Right lobe of liver (tissue), 6 donors: ENCODE results near the gene STX8. TPM values are rescaled to one million over a fixed set of nuclear protein-coding genes. Genes with fewer than 3 reads are reported as not detected.

Experiments
- ATAC-seq, 4 donors: fragments of 200-7000 bp; cut with Tn5 transposase; one replicate each; pipeline ENCODE4 v1.9.1; 2020; ENCODE audit warnings: mild to moderate bottlenecking in 4 of 4, moderate library complexity in 4 of 4
- DNase-seq, 3 donors: peaks; one replicate each; pipeline ENCODE4 v3.0.0-alpha.2; 2020
- H3K27ac ChIP-seq, 3 donors: fragments of 200-600 bp; one replicate each; pipeline ENCODE4 v1.8.0; 2022
- H3K27me3 ChIP-seq, 2 donors: fragments of 200-600 bp; one replicate each; pipeline ENCODE4 v1.8.0; 2022
- H3K36me3 ChIP-seq, 4 donors: fragments of 200-600 bp; sonication (generic) in 1 of 4; one replicate each; pipeline versions ENCODE4 v1.5.1 to v1.8.0; 2017 to 2022; ENCODE audit warnings: control low read depth in 1 of 4
- H3K4me1 ChIP-seq, 4 donors: fragments of 200-600 bp; sonication (generic) in 1 of 4; one replicate each; pipeline versions ENCODE4 v1.5.1 to v1.8.0; 2017 to 2022; ENCODE audit warnings: control low read depth in 1 of 4
- H3K4me3 ChIP-seq, 3 donors: fragments of 200-600 bp; one replicate each; pipeline ENCODE4 v1.8.0; 2022
- H3K9me3 ChIP-seq, 4 donors: fragments of 200-600 bp; sonication (generic) in 1 of 4; one replicate each; pipeline versions ENCODE4 v1.5.1 to v1.8.0; 2017 to 2022; ENCODE audit warnings: control low read depth in 1 of 4
- POLR2A ChIP-seq: fragments of 450-650 bp; IDR thresholded peaks from one replicate; pipeline ENCODE4 v1.6.1; 2017; ENCODE audit warnings: antibody characterized with exemption, mild to moderate bottlenecking
- WGBS: methylation state at CpG from one replicate; pipeline ENCODE4 v1.1.6; 2018; ENCODE audit warnings: low coverage, low lambda C conversion rate; ENCODE audit not compliant: insufficient coverage; ENCODE audit errors: missing lambda C conversion rate; 5-methylcytosine and 5-hydroxymethylcytosine counted together
- intact Hi-C, 2 donors: fragments of 100-400 bp; cut with DNase I; formaldehyde crosslinking; loops; one replicate each; pipeline versions ENCODE4 v1.11.2 to v1.14.1; 2022
- small RNA-seq, 2 experiments: library from RNA; depleted of rRNA; stranded (forward); fragments of <200 nt; gene quantifications; one replicate each; pipeline ENCODE3, GENCODE V24; 2016
- total RNA-seq, 6 experiments: library from RNA; depleted of rRNA in 2 of 6; stranded (reverse); fragments of >200 nt in 2 of 6; fragmentation: NEBNext Ultra II Directional in 3 of 6; extraction: Animal tissue kit (Norgen Biotek cat#: 25700) in 3 of 6; gene quantifications; one replicate each; pipeline versions ENCODE4 v1.1.0 to v1.2.4, GENCODE V29; 2016 to 2023
- TF ChIP-seq, protein P1 (sequence below), 4 donors: fragments of 200-600 bp in 3 of 4; fragments of 450-650 bp in 1 of 4; IDR thresholded peaks; one replicate each; pipeline versions ENCODE4 v1.5.1 to v1.8.0; 2016 to 2022; ENCODE audit warnings: antibody characterized with exemption in 4 of 4, mild to moderate bottlenecking in 2 of 4
- donor health status: DM: no; HTN: yes; CAD: no.
- donor health status: DM: no; HTN: no; CAD: no.
- donor health status: DM: no; HTN: no; CAD: no.
- donor health status: DM: no; HTN: yes; CAD: no.
- donor health status: DM: no; HTN: yes; CAD: no.

The STX8 gene
- total RNA-seq, 6 experiments from 2014 or later, result 20.6 to 35.3 (median 27.7) TPM

DNA sequence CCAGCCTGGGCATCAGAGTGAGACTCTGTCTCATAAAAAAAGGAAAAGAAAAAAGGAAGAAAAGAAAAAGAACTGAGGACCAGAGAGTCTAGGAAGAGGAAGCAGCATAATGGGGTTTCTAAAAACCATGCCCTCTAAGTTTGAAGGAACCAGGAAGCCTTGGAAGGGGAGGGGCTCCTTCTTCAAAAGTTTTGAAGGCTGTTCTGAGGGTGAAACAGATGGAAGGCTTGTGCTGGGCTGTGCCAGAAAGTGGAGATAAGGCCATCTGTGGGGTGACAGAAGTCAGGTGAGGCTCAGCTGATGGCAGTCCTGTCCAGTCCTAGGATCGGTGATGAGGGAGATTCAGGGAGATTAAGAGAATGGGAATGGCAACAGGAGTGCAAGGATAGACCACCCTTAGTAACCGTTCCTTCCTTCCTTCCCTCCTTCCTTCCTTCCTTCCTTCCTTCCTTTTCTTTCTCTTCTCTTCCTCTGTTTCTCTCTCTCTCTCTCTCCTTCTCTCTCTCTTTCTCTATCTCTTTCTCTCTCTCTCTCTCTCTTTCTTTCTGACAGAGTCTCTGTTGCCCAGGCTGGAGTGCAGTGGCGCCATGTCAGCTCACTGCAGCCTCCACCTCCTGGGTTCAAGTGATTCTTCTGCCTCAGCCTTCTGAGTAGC is 371.7 kb downstream of the STX8 start:
- no peak overlapping the region for H3K27ac ChIP-seq
- peaks cover 0 to 17% (median 7%) of the 10 kb centered on the region in 4 donors for H3K4me1 ChIP-seq
- DNase-seq, result no peak
- intact Hi-C loops, result no loop called here
- H3K36me3 ChIP-seq, result no peaks in the 10 kb centered on the region
- no peak for ATAC-seq
- 69% methylated on average over 2 of the region's 3 CpGs for WGBS
- H3K4me3 ChIP-seq, result no peak overlapping the region
- no peak for TF ChIP-seq POLR2A
- TF ChIP-seq, protein P1, sequence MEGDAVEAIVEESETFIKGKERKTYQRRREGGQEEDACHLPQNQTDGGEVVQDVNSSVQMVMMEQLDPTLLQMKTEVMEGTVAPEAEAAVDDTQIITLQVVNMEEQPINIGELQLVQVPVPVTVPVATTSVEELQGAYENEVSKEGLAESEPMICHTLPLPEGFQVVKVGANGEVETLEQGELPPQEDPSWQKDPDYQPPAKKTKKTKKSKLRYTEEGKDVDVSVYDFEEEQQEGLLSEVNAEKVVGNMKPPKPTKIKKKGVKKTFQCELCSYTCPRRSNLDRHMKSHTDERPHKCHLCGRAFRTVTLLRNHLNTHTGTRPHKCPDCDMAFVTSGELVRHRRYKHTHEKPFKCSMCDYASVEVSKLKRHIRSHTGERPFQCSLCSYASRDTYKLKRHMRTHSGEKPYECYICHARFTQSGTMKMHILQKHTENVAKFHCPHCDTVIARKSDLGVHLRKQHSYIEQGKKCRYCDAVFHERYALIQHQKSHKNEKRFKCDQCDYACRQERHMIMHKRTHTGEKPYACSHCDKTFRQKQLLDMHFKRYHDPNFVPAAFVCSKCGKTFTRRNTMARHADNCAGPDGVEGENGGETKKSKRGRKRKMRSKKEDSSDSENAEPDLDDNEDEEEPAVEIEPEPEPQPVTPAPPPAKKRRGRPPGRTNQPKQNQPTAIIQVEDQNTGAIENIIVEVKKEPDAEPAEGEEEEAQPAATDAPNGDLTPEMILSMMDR (IDR thresholded peaks at IDR 0.05), result no peak
- H3K9me3 ChIP-seq, result no peaks in the 10 kb centered on the region
- no peaks in the 10 kb centered on the region for H3K27me3 ChIP-seq

DNA sequence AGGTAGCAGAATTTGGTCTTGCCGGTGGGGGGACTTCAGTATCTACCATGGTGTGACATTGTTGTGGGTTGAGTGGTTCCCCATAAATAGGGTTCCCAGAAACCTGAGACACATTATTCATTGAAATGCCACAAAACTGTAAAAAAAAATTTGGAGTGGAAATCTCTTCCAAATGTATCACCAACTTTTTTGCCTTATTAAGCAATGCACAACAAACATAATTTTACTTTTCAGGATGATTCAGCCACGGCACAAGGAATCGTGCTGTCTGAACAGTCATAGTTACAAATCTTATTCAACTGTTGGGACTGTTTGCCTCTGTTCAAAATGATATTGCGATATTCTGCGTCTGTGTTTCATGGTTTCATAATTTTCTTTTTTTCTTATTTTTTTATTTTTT is 373.1 kb downstream of the STX8 start:
- TF ChIP-seq POLR2A, result no peak
- TF ChIP-seq, protein P1 (IDR thresholded peaks at IDR 0.05), result no peak
- Histone ChIP-seq H3K27me3 (no peaks in the 10 kb centered on the region), H3K27ac (no peak overlapping the region), H3K4me1 (peaks cover 0 to 16% (median 7%) of the 10 kb centered on the region in 4 donors), H3K4me3 (no peak overlapping the region), H3K9me3 (no peaks in the 10 kb centered on the region), H3K36me3 (no peaks in the 10 kb centered on the region)
- intact Hi-C loops, result no loop called here
- 77% methylated on average over 5 of the region's 5 CpGs for WGBS
- DNase-seq (no peak), ATAC-seq (no peak)

DNA sequence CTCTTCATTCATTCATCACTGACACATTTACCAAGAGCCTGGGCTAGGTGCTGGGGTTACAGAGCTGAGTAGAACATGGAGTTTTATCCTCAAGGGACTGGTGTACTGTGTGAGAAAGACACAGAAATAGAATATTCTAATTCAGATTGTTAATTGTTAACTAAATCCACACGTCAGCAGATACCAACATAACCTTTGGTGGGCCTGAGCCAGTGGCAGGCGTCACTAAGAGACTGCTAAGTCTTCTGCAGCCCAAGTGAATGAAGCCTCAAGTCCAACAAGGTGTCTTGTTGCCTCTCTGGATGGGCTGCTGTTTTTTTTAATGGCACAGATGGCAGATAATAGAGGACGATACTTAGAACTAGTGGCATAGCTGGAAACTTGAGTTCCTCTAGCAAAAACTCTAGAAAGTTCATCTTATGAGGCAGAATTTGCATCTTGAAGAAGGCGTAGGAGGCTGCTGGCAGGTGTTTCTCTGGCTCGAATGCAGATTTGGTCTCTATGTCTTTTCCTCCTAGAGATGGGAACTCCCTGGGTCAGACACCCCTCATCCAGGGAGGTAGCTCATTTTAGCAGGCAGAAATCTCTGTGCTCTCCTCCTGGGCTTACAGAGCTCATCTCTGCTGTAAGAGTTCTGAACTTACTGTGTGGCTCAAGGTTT is 374.8 kb downstream of the STX8 start:
- Histone ChIP-seq H3K9me3 (no peaks in the 10 kb centered on the region), H3K27ac (no peak overlapping the region), H3K27me3 (no peaks in the 10 kb centered on the region), H3K4me3 (no peak overlapping the region), H3K36me3 (no peaks in the 10 kb centered on the region), H3K4me1 (no peaks in the 10 kb centered on the region)
- ATAC-seq, result no peak
- intact Hi-C loops, result no loop called here
- WGBS, result 66% methylated on average over 3 of the region's 5 CpGs
- TF ChIP-seq, protein P1 (IDR thresholded peaks at IDR 0.05), result no peak
- no peak for TF ChIP-seq POLR2A
- DNase-seq, result no peak

Small RNAs within 50 kb of the gene (small RNA-seq; reads per million reads assigned to genes)
- 0 reads per million in 2 experiments for gene AC005695.3

Other genes with a start within 250 kb of the STX8 start
- gene CFAP52, start 822 bp upstream of the STX8 start, total RNA-seq, result not detected
- 10 to 100 TPM in 2 of 6 experiments, 1 to 10 TPM in 4; 2.1 to 11.6 (median 6.8) TPM for gene USP43, start 69.7 kb upstream of the STX8 start, total RNA-seq
- gene DHRS7C, start 215.8 kb upstream of the STX8 start, total RNA-seq, result not detected
- gene GSG1L2, start 246.3 kb upstream of the STX8 start, total RNA-seq, result not detected